Heart left ventricle (tissue), 13 donors: ENCODE results near the gene UVSSA.

ENCODE experiments used
- CTCF ChIP-seq, 12 donors: fragments of 200-600 bp; sonication (generic) in 4 of 12; IDR thresholded peaks; one replicate each; pipeline versions ENCODE4 v1.5.0 to v1.8.0; 2018 to 2022; ENCODE audit warnings: antibody characterized with exemption in 12 of 12, mild to moderate bottlenecking in 5 of 12
- POLR2A ChIP-seq, 2 donors: fragments of 450-650 bp; IDR thresholded peaks; one replicate each; pipeline ENCODE4 v1.6.1; 2017; ENCODE audit warnings: antibody characterized with exemption in 2 of 2, mild to moderate bottlenecking in 2 of 2, moderate library complexity in 2 of 2
- donor health status: ischemic (EF 13 %, LVEDD 7.1; RV severe dilation, severe dysfunction).
- donor health status: DM: no; HTN: yes; CAD: no.
- donor health status: DM: no; HTN: no; CAD: no.
- donor health status: ischemic (EF 25% LVEDD 6.9; RV normal size, moderate dysfunction).
- donor health status: ischemic (EF 25% LVEDD 5.7; RV mildly dilated, moderate dysfunction).
- donor health status: ischemic (EF 35%, LVEDD 5.7; RV mildly dilated, moderate dysfunction).
- donor health status: nonischemic (EF 11% LVEDD 7.7; RV severe dilation, severe dysfunction).
- donor health status: DM: yes; HTN: yes; CAD: no.
- donor health status: PGD.
- donor health status: ischemic (EF 29% LVEDD 5.4; RV normal size, mild dysfunction).
- donor health status: nonischemic (EF 23%, LVEDD 6.1; RV moderate dilation, normal function).

GRCh38 chr4:1354136-1354982 lies 7.4 kb downstream of the UVSSA start:
- TF ChIP-seq CTCF (IDR thresholded peaks at IDR 0.05) (no peak), POLR2A (IDR thresholded peaks at IDR 0.05) (no peak)
